ENCODE measurements around the gene DNAJC6. TPM values are rescaled to one million over a fixed set of nuclear protein-coding genes. Genes with fewer than 3 reads are reported as not detected.

The DNAJC6 gene
- total RNA-seq, 1 donor from 2014 or later, result 0.67 TPM

- Mint-ChIP-seq H3K27ac (no peak overlapping the region), H3K9me3 (no peaks in the 10 kb centered on the region), H3K4me1 (peaks cover 11% of the 10 kb centered on the region), H3K36me3 (ENCODE audit: low read depth) (peaks cover 3% of the 10 kb centered on the region), H3K27me3 (peaks cover 12% of the 10 kb centered on the region), H3K4me3 (no peak overlapping the region)
- ChIA-PET CTCF (no interaction called here), POLR2A (no interaction called here)
- no peak for TF ChIP-seq CTCF (IDR thresholded peaks at IDR 0.05)
- intact Hi-C loops (cut with micrococcal nuclease), result no loop called here
- DNase-seq, result no peak
- no peak for ATAC-seq (ENCODE audit: low read depth)
Measured at GRCh38 chr1:65416767-65417166, 107.4 kb downstream of the DNAJC6 start.

GRCh38 chr1:65417729-65418128, 108.4 kb downstream of the DNAJC6 start:
- ChIA-PET CTCF (interaction anchor here (0.9 kb wide), 1 partner anchor 14 kb away, joined by 3 read pairs; no protein-coding TSS in a partner anchor), POLR2A (no interaction called here)
- no peak for TF ChIP-seq CTCF (IDR thresholded peaks at IDR 0.05)
- Mint-ChIP-seq H3K27ac (no peak overlapping the region), H3K27me3 (peaks cover 9% of the 10 kb centered on the region), H3K9me3 (no peaks in the 10 kb centered on the region), H3K36me3 (ENCODE audit: low read depth) (peaks cover 3% of the 10 kb centered on the region), H3K4me3 (no peak overlapping the region), H3K4me1 (peaks cover 11% of the 10 kb centered on the region)
- DNase-seq, result no peak
- intact Hi-C loops (cut with micrococcal nuclease), result no loop called here
- no peak for ATAC-seq (ENCODE audit: low read depth)

GRCh38 chr1:65418522-65419185, 109.3 kb downstream of the DNAJC6 start:
- Mint-ChIP-seq H3K27ac (no peak overlapping the region), H3K36me3 (ENCODE audit: low read depth) (peaks cover 3% of the 10 kb centered on the region), H3K4me3 (no peak overlapping the region), H3K4me1 (peaks cover 11% of the 10 kb centered on the region), H3K9me3 (no peaks in the 10 kb centered on the region), H3K27me3 (peaks cover 9% of the 10 kb centered on the region)
- ChIA-PET POLR2A (interaction anchor here (0.6 to 2.0 kb wide), 3 partner anchors 8 to 1506 kb away, joined by 3 to 7 read pairs (median 4); partner anchors contain the start of genes DNAI4 and MIER1), CTCF (no interaction called here)
- ATAC-seq (ENCODE audit: low read depth) (no peak), DNase-seq (no peak)
- no peak for TF ChIP-seq CTCF (IDR thresholded peaks at IDR 0.05)
- intact Hi-C loops (cut with micrococcal nuclease), result no loop called here

DNA sequence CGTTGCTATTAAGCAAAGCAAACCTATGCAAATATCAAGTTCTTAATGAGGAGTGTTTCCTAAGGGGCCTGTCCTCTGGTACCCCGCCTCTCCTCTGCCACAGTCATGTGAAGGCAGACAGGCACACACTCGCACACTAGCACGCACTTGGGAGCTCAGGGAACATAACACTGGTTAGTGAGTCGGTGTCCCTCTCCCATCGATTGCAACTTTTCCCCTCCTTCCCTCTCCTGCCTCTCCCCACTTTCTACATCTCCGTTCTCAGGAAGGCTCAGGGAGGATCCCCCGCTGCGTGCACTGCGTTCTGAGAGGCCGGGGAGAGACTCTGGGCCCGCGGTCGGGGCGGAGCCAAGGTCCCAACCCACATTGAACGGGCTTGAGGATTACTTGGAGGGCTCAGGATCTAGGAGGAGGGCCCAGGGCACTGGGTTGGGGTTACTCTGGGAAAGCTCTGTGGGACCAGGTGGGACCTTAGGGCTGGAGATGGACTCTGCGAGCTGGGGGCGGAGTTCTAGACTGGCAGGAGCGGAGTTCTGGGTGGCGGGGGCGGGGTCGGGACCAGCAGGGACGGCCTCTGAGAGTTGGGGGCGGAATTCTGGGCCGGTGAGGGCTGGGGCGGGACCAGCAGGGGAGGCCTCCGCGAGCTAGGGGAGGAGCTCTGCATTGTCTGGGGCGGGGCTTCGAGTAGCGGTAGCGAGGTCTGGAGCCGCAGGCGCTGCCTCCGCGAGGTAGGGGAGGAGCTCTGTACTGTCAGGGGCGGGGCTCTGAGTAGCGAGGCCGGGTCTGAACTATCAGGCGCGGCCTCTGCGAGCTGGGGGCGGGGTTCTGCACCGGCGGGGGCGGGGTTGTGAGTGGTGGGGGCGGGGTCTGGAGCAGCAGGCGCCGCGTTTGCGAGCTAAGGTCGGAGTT, 110.6 kb downstream of the DNAJC6 start:
- peaks cover 11% of the 10 kb centered on the region for H3K4me1 Mint-ChIP-seq
- no peaks in the 10 kb centered on the region for H3K9me3 Mint-ChIP-seq
- DNase-seq (peak; percentile 94), ATAC-seq (ENCODE audit: low read depth) (peak; percentile 92)
- TF ChIP-seq CTCF (IDR thresholded peaks at IDR 0.05), result no peak
- no peak overlapping the region for H3K4me3 Mint-ChIP-seq
- peaks cover 3% of the 10 kb centered on the region for H3K36me3 Mint-ChIP-seq (ENCODE audit: low read depth)
- ChIA-PET POLR2A (interaction anchor here (0.5 to 2.0 kb wide), 7 partner anchors 10 to 1693 kb away, joined by 3 to 7 read pairs (median 4); partner anchors contain the start of genes DNAI4 and MIER1), CTCF (interaction anchor here (0.8 to 1.4 kb wide), 3 partner anchors 9 to 15 kb away, joined by 3 to 4 read pairs (median 3); no protein-coding TSS in a partner anchor)
- H3K27ac Mint-ChIP-seq, result peak overlapping the region; percentile 91
- intact Hi-C loops (cut with micrococcal nuclease), result loop anchor here (1.0 to 10.0 kb wide), 12 partner anchors 166 to 1919 kb away; partner anchors contain the start of genes DNAI4, EFCAB7, ITGB3BP and JAK1
- peaks cover 9% of the 10 kb centered on the region for H3K27me3 Mint-ChIP-seq

All from activated B cell treated with CpG ODN at 0.5 μM for 24 hours (primary cell).